GM12891 (cell line): ENCODE measurements around the gene AMBRA1.

Source experiments
- POLR2A ChIP-seq: IDR thresholded peaks from 2 replicates; pipeline ENCODE4 v1.6.1; 2011; ENCODE audit warnings: low read depth, low read length, control low read depth
- POLR2AphosphoS5 ChIP-seq: IDR thresholded peaks from 2 replicates; pipeline ENCODE4 v1.6.1; 2011; ENCODE audit warnings: low read depth, low read length, control low read depth
- TAF1 ChIP-seq: IDR thresholded peaks from 2 replicates; pipeline ENCODE4 v1.6.1; 2011; ENCODE audit warnings: low read depth, low read length, control low read depth

DNA sequence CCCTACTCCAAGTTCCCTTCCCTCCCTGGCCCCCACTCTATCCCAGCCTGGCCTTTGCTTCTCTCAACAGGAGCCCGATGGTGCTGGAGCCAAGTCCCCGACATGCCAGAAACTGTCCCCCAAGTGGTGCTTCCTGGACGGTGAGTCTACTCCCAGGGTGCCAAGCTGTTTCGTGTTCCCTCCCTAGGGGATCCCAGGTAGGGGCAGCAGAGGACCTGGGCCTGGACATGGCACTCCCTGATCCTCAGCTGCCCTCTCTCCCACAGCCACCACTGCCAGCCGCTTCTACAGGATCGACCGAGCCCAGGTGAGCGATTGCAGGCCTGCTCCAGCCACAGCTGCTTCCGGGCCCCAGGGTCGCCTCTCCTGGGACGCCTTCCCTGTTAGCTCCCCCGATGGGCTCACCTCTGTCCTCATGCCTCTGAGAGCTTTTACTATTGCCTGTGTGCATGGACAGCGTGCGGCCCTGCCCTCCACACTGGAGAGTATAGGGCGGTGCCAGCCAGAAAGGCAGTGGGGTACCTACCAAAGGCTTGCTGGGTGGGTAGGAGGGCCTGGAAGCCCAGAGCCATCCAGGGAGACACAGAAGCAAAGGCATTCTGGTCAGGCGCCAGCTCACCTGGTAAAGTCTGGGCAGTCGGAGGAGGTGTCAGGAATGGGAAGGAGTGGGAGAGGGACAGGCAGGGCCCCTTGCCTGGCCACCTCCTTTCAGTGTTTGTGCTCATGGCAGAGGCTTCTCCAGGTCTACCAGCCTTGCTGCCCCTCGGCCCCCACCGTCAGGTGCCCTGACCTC is 217.4 kb downstream of the AMBRA1 start:
- TF ChIP-seq POLR2A (no peak), TAF1 (no peak), POLR2AphosphoS5 (no peak)
